COLO668 (cell line): Measurements from ENCODE around the gene CPNE5.

Experiments used
- DNase-seq: peaks from one replicate; lab custom pipeline; 2025; ENCODE audit not compliant: unreplicated experiment; lab: John Stamatoyannopoulos, UW

The CPNE5 gene

DNA sequence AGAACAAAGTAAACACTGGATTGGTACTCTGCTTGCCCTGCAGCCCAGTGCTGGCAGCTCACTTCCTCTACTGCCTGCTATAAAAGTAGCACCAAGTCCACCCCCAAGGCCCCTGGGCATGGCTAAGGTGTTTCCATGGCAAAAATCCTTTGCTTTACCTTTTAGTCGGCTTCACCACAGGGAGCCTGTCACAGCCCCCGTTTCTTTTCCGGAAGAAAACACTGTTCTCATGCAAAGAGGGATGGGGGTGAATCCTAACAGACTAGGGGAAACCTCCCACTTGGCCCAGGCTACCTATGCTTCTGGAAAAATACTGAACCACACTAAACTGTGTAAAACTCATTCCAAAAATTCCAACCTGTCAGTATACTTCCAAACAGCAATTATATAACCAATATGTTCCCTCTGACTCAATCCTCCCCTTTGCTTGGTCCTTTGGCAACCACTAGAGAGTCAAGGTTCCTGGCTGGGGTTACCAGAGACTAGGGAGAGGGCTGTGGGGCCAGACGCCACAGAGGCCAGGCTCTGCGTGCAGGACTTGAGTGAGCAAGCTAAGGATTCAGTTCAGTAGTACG, 19.2 kb upstream of the CPNE5 start:
- DNase-seq: no peak

DNA sequence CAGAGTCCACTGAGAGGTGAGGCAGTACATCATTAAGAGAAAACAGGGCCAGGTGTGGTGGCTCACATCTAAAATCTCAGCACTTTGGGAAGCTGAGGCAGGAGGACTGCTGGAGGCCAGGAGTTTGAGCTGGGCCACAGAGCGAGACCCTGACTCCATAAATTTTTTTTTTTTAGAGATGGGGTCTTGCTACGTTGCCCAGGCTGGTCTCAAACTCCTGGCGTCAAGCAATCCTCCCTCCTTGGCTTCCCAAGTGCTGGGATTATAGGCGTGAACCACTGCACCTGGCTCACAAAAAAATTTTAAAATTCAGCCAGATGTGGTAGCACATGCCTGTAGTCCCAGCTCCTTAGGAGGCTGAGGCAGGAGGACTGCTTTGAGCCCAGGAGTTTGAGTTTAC, 18.1 kb upstream of the CPNE5 start:
- DNase-seq: no peak

DNA sequence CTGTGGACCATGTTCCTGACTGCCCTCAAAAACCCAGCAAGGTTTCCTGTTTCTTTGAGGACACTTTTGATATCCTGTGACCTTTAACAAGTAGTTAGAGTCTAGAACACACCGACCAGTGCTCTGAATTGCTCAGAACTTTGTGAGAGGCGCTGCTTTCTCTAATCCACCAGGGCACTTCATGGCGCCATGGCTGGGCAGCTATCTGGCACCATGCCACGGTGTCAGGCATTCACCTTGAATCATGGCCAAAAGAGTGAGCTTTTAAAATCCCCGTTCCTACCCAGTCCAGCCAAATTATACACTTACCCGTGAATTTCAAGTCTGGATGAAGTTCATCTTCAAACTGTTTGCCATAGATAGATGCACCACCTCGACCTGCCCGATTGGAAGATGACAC, 17.0 kb upstream of the CPNE5 start:
- DNase-seq: no peak

DNA sequence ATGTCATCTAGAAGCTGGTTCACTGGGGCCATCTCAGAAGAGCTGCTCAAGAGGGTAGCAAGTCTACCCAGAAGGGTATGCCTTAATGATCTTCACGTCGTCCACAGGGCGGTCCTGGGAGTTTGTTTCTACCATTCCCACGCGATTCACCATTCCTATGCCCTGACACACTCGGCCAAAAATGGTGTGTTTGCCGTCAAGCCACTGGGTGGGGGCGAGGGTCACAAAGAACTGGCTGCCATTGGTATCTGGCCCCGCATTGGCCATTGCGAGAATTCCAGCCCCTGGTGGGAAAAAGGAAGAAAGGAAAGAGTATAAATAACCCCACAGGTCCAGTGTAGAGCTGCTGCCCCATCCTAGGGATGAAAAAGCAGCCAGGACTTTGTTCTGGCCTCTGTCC, 16.5 kb upstream of the CPNE5 start:
- DNase-seq: no peak

DNA sequence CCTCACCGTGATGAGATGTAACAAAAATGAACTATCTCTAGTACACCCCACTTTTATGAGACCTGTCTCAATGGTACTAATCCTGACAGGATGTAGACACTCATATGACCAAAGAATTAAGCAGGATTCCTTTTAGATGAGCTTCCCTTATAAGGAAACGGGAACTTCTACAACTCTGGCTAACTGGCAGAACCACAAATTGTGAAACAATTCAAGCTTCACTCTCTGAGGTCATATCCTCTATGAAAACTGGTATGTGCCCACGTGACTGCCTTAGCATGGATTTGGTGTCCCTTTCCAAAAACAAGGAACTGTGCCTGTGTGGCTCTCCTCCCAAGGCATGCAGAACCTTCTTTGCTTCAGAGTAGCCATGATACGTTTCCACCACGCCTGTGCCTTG, 14.1 kb upstream of the CPNE5 start:
- no peak for DNase-seq

DNA sequence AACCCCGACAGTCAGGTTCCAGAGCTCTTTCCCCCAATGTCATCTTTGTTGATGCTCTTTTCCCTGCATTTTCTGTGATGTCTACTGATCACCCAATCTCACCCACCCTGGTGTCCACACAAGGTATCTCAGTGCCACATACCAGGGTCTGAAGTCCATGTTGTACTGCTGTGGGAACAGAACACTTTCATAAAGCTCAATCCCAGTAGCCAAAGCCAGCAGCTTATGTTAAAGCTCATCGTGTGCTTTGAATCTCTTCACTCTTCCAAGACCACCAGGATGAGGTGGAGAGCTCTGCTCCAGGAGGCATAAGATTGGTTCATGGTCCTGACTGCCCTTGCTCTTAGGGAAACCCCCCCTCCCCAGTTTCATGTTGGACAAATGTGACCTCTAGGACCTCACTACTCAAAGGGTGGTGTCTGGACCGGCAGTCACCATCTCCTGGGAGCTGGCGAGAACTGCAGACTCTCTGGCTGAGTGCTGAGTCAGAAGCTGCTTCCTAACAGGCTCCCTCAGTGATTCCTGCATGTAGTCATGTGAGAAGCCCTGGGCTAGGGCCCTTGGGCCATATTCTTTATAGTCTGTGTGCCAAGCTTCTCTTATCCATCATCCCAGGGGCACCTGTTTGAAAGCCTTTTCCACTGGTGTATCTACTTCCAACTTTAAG, 13.4 kb upstream of the CPNE5 start:
- DNase-seq: no peak

DNA sequence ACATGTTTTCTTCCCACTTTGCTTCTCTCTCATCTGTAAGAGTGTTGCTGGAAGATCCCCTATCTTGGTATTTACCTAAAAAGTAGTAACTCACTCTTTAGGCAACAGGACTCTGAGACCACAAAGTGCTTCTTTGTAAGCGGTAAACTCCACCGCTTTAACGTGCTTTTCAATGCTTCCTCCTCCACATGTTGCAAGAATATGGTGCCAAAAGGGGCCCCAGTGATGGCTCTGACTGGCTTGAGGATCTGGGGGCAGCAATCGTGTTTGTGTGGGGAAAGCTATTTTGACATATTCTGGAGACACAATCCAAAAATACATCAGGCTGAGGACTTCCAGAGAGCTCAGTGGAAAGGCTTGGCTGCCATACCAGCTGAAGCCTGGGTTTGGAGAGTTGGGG, 12.4 kb upstream of the CPNE5 start:
- DNase-seq: no peak

DNA sequence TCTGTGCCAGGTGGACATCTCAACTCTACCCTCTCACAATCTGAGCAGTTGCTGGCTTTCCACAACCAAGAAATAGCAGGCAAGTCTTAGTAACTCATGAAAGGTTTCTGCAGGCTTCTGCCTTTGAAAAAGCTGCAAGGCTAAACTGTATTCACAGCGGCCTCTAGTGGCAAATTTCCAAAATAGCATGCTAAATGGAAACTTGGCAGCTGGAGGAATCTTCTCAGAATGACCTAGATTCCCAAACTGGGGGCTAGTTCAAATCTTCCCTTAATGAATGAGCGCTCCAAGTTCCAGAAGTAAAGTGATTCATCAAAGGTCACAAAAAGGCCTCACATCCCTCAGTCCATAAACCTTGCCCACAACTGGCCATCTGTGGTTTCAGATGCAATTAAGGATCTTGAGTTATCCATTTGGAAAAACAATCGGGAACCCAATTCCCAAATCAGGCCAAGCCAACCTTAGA, 11.9 kb upstream of the CPNE5 start:
- peak; percentile 14 for DNase-seq

DNA sequence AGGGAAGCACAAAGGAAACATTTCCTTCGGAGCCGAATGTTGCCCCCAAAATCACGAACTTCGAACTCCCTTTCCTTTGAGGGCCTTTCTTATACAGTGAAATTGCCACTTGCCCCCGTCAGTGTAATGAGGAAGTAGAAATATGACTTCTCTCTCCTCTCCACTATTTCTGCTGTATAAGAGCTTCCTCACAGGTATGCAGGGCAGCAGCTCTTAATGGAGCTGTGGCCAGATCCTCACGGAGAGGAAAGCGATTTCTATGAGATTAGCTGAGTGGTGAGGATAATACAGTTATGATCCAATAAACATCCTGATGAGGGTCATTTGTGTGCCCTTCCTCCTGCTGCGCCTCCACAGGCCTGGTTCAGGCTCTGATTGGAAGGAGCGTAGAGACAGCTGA, 10.8 kb upstream of the CPNE5 start:
- DNase-seq: no peak

DNA sequence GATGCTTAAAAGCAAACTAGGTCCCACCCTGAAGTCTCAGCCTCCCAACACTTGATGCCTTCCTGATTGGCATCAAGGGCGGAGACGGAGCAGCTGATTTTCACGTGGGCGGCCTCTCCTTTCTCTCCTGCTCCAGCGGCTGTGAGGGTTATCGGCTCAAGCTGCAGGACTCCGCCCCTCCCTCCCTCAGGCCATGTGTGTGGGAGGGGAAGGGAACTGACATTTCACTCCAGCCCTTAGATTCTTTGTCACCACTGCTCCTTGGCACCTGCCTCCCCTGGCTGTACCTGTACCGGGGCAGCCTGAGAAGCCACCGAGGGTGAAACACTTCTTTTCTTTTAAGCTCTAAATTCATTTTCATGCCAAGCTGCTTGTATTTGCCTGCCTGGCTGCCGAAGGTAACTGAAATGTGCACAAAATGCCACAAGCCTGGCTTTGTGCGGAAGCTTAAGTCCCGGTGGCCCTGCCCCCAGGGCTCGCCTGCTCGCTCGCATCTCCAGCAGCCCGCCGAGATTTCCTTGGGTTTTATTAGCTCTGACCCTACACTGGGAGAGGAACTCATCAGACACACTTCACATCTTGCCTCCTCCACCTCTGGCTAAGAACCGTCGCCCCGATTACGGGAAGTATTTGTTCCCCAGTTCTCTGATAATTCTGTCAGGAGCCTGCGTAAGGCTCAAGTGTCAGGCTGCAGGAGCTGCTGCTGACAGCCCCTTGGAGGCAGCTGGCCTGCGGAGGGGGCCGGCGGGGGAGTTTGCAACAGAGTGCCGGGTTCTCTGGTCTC, 9.6 kb upstream of the CPNE5 start:
- DNase-seq: no peak

DNA sequence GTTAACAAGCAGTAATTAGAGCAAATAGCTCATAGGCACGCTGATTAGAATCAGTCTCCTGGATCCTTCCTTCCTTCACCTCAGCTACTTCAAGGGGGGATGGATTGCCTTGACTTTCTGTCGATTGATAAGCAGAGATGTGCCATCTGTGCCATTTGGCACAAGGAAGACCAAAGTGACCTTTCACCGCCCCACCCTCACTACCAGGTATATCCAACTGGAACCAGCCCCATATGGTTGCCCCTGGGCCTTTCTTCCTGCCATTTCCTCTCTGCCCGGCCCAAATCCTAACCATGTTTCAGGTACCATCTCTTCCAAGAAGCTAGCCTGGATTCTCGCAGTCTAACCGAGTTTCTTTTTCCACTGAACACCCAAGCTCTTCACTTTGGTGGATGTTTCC, 8.7 kb upstream of the CPNE5 start:
- DNase-seq: no peak

DNA sequence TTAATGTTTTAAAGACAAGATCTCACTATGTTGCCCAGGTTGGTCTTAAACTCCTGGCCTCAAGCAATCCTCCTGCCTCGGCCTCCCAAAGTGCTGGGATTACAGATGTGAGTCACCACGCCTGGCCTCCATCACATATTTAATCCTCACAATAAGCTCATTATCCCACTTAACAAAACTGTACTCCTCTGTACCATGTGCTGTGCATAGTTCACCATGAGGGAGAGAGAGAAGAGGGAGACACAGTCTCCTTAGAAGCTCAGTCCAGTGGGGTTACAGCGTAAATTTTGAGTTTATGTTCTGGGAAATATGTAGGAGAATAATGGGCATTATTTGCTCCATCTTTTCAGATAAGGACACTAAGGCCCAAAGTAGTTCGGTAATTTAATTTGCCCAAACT, 7.9 kb upstream of the CPNE5 start:
- DNase-seq: no peak

DNA sequence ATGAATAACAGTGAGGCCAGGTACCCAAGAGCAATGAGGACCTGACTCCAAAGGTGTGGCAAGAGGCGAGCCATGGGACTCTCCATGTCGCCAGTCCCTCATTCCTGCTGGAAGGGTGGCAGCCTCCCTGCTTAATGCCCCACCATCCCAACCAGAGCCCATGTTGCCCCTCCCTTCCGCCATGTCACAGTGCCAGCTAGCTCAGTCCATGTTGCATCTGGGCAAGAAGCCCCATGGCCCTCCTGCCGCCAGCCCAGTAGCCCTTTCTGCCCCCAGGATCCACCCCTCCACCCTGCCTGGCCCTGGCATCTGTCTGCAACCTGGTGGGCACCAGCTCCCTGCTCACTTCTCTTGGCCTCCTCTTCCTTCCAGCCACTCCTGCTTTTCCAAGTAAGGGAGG, 6.0 kb upstream of the CPNE5 start:
- no peak for DNase-seq

DNA sequence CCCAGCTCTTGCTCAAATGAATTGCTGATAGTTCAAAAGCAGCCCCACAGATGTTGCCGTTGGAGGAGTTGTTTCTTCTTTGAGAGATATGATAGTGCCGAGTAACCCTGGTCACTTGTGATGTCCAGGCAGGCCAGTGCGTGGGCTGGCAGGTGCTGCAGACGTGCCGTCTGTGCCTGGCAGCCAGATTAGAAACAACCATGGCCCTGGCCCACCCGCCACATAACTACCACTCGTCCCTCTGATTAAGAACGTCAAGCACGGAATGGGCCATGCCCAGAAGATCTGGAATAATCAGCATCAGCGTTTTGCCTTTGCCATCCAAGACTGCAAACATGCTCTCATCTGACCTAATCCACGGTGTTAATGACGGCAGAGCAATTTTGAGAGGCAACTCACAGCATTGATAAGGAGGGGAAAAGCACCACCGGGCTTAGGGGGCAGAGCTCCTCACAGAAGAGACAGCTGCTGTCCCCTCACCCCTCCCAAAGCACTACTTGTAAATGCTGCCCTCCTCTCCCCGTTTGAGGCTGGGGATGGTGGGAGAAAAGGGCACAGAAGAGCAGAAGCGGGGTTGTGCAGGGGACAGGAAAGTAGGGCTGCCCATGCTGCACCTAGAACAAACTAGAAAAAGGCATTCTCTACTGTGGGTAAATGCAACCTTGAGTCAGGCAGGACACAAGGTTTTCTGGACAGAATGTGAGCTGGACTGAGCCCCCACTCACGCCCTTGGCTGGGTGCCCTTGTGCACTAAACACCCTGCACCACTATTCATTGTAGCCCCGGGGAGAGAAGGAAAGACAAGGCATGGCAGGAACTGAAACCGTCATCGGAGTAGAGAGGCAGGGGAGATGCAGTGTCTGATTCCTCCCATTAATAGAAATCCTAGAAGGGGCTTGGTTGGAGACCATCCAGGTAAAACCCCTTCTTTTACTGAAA, 5.3 kb upstream of the CPNE5 start:
- DNase-seq: no peak

DNA sequence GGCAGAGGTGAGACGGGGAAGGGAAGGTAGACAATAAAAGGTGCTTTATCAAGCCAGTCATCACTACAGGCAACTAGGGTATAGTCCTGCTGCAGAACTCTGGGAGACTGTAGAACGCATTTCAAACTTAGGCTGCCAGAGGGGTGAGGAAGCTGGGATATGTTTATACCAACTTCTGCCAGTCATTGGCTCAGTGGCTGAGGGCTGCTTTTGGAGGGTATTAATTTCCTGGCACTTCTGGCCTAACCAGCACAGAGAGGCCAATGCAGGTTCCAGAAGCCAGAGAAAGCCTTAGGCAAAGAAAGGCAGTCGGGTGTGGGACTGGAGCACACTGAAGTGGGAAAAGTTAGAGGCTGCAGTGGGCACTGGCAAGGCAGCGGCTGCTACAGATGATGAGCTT, 3.9 kb upstream of the CPNE5 start:
- DNase-seq: no peak

DNA sequence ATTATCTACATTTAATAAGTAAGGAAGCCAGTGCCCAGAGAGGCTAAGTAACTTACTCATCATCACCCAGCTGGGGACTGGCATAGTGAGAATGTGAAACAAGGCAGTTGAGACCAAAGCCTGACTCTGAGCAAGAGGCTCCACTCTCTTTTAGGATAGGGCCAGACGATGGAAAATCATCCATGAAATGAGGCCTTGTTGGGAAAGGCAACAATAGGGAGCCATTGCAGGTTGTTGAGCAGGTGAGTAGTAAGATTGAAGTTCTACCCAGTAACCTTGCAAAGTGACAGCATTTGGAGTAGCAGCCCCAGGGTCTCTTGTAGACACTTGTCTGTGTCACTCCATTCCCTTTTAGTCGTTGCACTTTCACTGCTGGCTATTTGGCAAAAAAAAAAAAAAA, 2.5 kb upstream of the CPNE5 start:
- no peak for DNase-seq

DNA sequence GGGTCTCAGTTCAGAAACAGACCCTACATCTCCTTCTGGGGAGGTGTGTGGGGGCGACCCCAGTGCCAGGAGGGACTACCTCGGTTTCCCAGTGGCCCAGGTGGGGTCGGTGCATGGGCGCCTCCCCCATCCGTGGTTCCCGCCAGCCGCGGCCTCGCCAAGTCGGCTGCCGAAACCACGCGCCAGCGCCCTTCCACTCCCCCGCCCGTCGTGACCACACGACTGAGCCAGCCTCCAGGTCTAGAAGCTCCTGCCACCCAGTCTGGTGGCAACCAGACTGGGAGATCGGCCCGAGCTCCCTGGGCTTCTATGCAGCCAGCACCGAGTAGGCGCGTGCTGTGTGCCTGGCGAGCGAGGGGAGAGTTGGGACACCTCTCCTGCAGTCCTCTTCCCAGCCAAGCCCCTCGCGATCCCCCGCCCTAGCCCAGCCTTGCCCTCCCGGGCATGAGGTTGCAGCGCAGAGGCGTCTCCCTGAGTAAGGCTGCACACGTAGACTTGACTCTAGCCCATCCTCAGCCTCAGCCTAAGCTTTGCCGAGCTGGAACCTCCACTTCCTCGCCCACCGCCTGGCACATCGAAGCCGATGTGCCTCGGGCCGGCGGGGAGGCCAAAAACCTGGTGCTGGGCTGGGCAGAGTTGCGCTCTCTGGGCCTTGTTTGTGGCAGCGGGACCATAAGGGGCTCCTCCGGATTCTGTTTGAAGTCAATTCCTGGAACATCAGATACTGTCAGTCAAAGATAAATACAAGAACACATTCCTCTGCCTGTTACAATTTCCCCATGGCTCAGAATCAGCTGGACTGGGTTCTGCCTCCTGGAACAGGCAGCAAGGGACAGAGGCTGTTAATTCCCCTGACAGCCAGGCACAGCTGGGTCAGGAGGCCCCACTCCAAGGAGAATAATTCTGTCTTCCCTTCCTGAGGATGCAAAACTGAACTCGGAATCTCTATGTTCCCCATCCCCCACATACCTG, 1.5 kb upstream of the CPNE5 start:
- no peak for DNase-seq

DNA sequence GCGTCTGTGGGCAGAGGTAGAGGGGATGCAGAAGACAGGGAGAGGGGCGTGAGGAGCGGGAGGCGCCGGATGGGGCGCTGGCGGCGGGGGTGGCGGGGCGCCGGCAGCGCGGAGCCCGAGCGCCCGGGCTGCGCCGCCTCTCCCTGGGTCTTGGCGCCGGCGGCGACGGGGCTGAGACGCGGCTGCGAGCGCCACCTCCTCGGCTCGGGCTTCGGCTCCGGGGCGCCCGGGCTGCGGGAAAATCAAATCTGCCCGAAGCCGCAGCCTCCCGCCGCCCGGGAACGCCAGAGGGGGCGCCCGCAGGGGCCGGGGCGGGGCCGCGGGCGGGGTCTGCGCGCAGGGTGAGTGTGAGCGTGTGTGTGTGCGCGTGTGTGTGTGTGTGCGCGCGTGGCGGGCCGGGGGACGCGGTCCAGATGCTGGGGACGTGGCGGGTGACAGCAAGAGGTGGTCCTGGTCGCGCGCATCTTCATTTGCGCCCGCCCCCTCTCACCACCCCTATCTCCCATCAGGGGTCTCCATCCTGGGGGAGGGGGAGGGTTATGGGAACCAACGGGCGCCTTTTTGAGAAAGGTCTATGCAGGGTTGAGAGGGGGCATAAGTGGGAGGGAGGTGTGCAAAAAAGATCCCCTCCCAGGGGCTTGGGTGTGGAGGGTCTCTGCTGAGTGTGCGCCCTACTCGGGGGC, 646 bp upstream of the CPNE5 start:
- peak; percentile 13 for DNase-seq

DNA sequence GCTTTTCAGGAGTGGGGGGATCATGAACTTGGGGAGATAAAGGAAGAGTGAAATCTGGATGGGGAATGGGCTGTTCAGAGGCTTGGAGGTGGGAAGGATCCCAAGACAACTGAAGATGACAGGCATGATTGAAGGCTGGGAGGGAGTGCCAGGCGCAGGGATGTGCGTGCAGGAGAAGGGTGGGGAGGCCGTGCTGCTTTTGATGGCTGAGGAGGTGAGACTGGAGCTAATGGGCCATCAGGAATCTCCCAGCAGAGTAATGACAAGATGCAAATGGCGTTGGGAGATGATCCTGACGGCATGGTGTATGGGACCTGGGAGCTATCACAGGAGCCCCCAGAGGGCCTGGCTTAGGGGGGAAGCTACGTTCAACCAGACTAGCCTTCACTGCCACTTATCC, 1.6 kb downstream of the CPNE5 start:
- DNase-seq: no peak

DNA sequence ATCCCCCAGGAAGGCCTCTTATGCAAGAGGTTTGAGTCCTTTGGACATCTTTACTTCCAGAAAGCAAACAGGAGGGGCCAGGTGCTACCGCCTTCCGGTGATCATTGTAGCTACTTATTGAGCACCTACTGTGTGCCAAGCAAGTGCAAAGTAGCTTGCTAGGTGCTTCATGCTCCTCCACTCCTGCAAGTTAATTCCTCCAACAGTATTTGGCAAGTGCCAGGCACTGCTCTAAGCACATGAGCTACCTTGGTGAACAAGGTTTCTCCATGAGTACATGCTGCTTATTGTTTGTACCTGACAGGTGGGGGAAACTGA, 2.3 kb downstream of the CPNE5 start:
- no peak for DNase-seq
